GM12874 (cell line): ENCODE measurements around the gene CES2.

Source experiments
- TF ChIP-seq, protein P1 (sequence below): IDR thresholded peaks from 2 replicates; pipeline ENCODE4 v1.5.1; 2011; ENCODE audit warnings: low read depth, mild to moderate bottlenecking, control low read depth, low read length, moderate library complexity; ENCODE audit not compliant: insufficient read depth

Gene CES2, protein sequence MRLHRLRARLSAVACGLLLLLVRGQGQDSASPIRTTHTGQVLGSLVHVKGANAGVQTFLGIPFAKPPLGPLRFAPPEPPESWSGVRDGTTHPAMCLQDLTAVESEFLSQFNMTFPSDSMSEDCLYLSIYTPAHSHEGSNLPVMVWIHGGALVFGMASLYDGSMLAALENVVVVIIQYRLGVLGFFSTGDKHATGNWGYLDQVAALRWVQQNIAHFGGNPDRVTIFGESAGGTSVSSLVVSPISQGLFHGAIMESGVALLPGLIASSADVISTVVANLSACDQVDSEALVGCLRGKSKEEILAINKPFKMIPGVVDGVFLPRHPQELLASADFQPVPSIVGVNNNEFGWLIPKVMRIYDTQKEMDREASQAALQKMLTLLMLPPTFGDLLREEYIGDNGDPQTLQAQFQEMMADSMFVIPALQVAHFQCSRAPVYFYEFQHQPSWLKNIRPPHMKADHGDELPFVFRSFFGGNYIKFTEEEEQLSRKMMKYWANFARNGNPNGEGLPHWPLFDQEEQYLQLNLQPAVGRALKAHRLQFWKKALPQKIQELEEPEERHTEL

DNA sequence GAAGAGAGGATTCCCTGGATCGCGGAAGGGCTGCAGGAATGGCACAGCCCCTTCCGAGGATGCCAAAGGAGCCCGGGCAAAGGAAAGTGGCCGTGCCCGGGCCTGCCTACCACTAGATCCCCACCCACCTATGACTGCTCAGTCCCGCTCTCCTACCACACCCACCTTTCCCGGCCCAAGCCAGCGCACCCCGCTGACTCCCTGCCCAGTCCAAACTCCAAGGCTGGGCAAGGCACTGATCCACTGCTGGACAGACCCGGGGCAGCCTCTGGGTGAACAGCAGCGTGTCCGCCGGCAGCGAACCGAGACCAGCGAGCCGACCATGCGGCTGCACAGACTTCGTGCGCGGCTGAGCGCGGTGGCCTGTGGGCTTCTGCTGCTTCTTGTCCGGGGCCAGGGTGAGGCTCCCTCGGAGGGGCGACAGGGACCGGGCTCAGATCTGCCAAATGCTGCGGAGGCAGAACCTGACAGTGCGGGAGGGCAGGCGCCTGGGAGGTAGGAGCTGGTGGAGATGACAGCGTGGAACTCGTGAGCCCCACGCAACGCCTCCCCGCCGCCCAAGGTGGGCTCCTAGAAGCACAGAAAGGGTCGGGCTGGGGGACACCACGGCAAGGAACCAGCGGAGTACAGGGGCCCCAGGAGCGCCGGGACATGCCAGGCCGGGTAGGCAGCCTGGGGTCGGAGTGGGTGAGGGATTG lies at the start of gene CES2:
Gene CES2, plus strand, starts transcription at position 203 of the 698 bp plus-strand sequence. Its CDS starts 120 bp downstream, at position 323.
- TF ChIP-seq, protein P1, sequence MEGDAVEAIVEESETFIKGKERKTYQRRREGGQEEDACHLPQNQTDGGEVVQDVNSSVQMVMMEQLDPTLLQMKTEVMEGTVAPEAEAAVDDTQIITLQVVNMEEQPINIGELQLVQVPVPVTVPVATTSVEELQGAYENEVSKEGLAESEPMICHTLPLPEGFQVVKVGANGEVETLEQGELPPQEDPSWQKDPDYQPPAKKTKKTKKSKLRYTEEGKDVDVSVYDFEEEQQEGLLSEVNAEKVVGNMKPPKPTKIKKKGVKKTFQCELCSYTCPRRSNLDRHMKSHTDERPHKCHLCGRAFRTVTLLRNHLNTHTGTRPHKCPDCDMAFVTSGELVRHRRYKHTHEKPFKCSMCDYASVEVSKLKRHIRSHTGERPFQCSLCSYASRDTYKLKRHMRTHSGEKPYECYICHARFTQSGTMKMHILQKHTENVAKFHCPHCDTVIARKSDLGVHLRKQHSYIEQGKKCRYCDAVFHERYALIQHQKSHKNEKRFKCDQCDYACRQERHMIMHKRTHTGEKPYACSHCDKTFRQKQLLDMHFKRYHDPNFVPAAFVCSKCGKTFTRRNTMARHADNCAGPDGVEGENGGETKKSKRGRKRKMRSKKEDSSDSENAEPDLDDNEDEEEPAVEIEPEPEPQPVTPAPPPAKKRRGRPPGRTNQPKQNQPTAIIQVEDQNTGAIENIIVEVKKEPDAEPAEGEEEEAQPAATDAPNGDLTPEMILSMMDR, result no peak

DNA sequence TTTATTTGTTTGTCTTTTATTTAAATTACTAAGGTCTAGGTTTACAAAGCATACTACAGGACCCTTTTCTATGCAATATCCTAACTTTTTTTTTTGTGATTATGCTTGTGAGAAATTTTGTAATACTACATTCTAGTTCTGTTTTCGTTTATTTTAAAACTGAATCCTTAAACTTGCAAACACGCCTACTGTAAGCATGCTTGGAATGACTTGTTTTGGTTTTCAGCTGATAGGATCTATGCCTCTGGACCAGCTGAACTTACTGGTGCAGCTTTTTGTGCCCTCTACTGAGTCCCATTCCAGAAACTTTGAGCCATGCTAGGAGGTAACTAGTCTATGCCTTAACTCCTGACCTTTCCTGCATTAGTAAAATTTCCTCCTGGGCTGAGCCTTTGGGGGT lies 49.0 kb upstream of the CES2 start:
- TF ChIP-seq, protein P1, result no peak

DNA sequence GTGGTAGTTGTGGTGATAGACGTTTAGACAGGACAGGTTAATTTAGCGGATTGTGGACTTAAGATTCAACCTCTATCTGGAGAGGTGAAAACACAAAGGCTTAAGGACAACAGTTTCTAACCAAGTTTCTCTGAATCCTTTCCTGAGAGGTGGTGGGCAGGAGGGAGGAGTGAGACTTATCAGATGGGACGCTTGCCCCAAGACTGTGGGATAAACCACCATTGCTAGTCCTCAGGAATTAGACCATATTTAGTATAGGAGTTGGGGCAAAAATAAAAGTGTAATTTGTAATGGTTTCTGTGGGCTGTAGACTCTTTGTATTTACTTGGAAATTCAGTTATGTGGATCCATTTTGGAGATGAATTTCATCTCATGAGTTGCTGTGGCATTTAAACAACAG lies 48.4 kb upstream of the CES2 start:
- TF ChIP-seq, protein P1, result no peak

GRCh38 chr16:66888647-66889615 lies 46.4 kb upstream of the CES2 start:
- TF ChIP-seq, protein P1, result no peak

- TF ChIP-seq, protein P1, result no peak
Measured at GRCh38 chr16:66889622-66890021, 45.7 kb upstream of the CES2 start.

DNA sequence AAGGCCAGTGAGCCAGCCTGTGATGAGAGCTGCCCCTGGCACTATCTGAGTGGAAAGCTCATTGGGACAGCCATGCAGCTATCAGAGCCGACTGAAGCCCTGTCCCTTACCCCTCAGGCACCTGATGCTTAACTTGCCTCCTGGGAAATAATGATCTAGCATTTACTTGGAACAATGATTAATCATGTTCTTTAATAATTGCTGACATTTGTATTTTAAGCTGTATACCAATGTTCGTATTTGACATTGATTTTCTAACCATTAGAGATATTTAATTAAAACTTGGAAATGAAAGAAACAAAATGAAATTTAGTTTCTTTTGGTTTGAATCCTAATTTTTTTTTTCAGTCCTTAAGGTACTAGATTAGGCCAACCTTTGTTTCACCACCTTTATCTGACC lies 44.5 kb upstream of the CES2 start:
- TF ChIP-seq, protein P1, result no peak
